Measurements from ENCODE around the gene SYCN. TPM values are rescaled to one million over a fixed set of nuclear protein-coding genes. Genes with fewer than 3 reads are reported as not detected.

SYCN gene
- total and polyA plus RNA-seq, 2 donors (not counting 1 experiment from before 2014, with no cell fraction given), result not detected

GRCh38 chr19:39179754-39180153 is 24.3 kb downstream of the SYCN start:
- Histone ChIP-seq H2AFZ (ENCODE audit: insufficient read depth, low read depth, low read length, poor library complexity, severe bottlenecking) (no peak overlapping the region), H3K36me3 (replicated peaks in 1 of 2; ENCODE audit: control extremely low read depth in 1 of 2, control insufficient read depth in 1 of 2, extremely low read depth in 1 of 2, insufficient read depth in 2 of 2, low read length in 1 of 2) (peaks cover 0 to 11% of the 10 kb centered on the region in 2 experiments), H3K9ac (ENCODE audit: low read length) (no peak overlapping the region), H3K4me1 (ENCODE audit: control insufficient read depth in 2 of 2, insufficient read depth in 2 of 2, low read length in 2 of 2) (no peaks in the 10 kb centered on the region), H3K9me3 (ENCODE audit: control extremely low read depth in 1 of 3, control insufficient read depth in 2 of 3, insufficient read depth in 1 of 3, low read length in 2 of 3) (no peaks in the 10 kb centered on the region), H3K27me3 (replicated peaks in 1 of 4; ENCODE audit: control extremely low read depth in 1 of 4, control insufficient read depth in 3 of 4, insufficient read depth in 4 of 4, low read length in 3 of 4) (no peaks in the 10 kb centered on the region), H3K4me2 (replicated peaks; ENCODE audit: low read depth, low read length, poor library complexity, severe bottlenecking) (no peak overlapping the region), H3K4me3 (ENCODE audit: control extremely low read depth in 1 of 5, extremely low read depth in 1 of 5, insufficient read depth in 1 of 5, low read depth in 2 of 5, low read length in 4 of 5) (no peak overlapping the region), H4K20me1 (ENCODE audit: control insufficient read depth, insufficient read depth, low read length, poor library complexity, severe bottlenecking) (no peaks in the 10 kb centered on the region), H3K27ac (ENCODE audit: low read length in 2 of 2) (no peak overlapping the region), H3K79me2 (ENCODE audit: control insufficient read depth, insufficient read depth, low read length) (no peaks in the 10 kb centered on the region)
- Mint-ChIP-seq H3K4me1 (no peaks in the 10 kb centered on the region), H3K27ac (peak overlapping the region; percentile 10), H3K4me3 (no peak overlapping the region), H3K27me3 (no peaks in the 10 kb centered on the region), H3K9me3 (ENCODE audit: insufficient read depth) (no peaks in the 10 kb centered on the region)
- no peak for TF ChIP-seq CTCF (IDR thresholded peaks at IDR 0.05)
- TF ChIP-seq EZH2 (IDR thresholded peaks at IDR 0.05; ENCODE audit: borderline replicate concordance, insufficient read depth, low read depth, low read length, poor library complexity, severe bottlenecking), result no peak
- ChIA-PET CTCF (no interaction called here), POLR2A (no interaction called here)
- WGBS (ENCODE audit: insufficient coverage), result 85% methylated on average over 7 of the region's 10 CpGs
- intact Hi-C loops (cut with micrococcal nuclease), result no loop called here
- DNase-seq (no peak), ATAC-seq (ENCODE audit: low read depth) (no peak)

- no peak for TF ChIP-seq CTCF (IDR thresholded peaks at IDR 0.05)
- TF ChIP-seq EZH2 (IDR thresholded peaks at IDR 0.05; ENCODE audit: borderline replicate concordance, insufficient read depth, low read depth, low read length, poor library complexity, severe bottlenecking), result no peak
- no peak overlapping the region for H3K4me2 ChIP-seq (replicated peaks; ENCODE audit: low read depth, low read length, poor library complexity, severe bottlenecking)
Measured at GRCh38 chr19:39178296-39179006, 25.6 kb downstream of the SYCN start.

More at GRCh38 chr19:39178296-39179006, 25.6 kb downstream of the SYCN start:
- Histone ChIP-seq H3K27me3 (replicated peaks in 1 of 4; ENCODE audit: control extremely low read depth in 1 of 4, control insufficient read depth in 3 of 4, insufficient read depth in 4 of 4, low read length in 3 of 4) (no peaks in the 10 kb centered on the region), H3K9ac (ENCODE audit: low read length) (no peak overlapping the region), H4K20me1 (ENCODE audit: control insufficient read depth, insufficient read depth, low read length, poor library complexity, severe bottlenecking) (no peaks in the 10 kb centered on the region), H3K9me3 (ENCODE audit: control extremely low read depth in 1 of 3, control insufficient read depth in 2 of 3, insufficient read depth in 1 of 3, low read length in 2 of 3) (no peaks in the 10 kb centered on the region), H3K4me1 (ENCODE audit: control insufficient read depth in 2 of 2, insufficient read depth in 2 of 2, low read length in 2 of 2) (no peaks in the 10 kb centered on the region), H2AFZ (ENCODE audit: insufficient read depth, low read depth, low read length, poor library complexity, severe bottlenecking) (no peak overlapping the region), H3K79me2 (ENCODE audit: control insufficient read depth, insufficient read depth, low read length) (no peaks in the 10 kb centered on the region), H3K27ac (ENCODE audit: low read length in 2 of 2) (no peak overlapping the region), H3K4me3 (ENCODE audit: control extremely low read depth in 1 of 5, extremely low read depth in 1 of 5, insufficient read depth in 1 of 5, low read depth in 2 of 5, low read length in 4 of 5) (no peak overlapping the region), H3K36me3 (replicated peaks in 1 of 2; ENCODE audit: control extremely low read depth in 1 of 2, control insufficient read depth in 1 of 2, extremely low read depth in 1 of 2, insufficient read depth in 2 of 2, low read length in 1 of 2) (peaks cover 0 to 11% of the 10 kb centered on the region in 2 experiments)
- Mint-ChIP-seq H3K27me3 (no peaks in the 10 kb centered on the region), H3K27ac (no peak overlapping the region), H3K4me3 (no peak overlapping the region), H3K4me1 (no peaks in the 10 kb centered on the region), H3K9me3 (ENCODE audit: insufficient read depth) (no peaks in the 10 kb centered on the region)
- CTCF ChIA-PET, result no interaction called here
- no peak for ATAC-seq (ENCODE audit: low read depth)
- intact Hi-C loops (cut with micrococcal nuclease), result no loop called here
- WGBS (ENCODE audit: insufficient coverage), result 93% methylated on average over 26 of the region's 30 CpGs
- POLR2A ChIA-PET, result no interaction called here
- no peak for DNase-seq
